Hepatocyte (in vitro differentiated cells): Measurements from ENCODE around the gene ADTRP.

Experiments used
- EZH2 ChIP-seq: fragments of 200-600 bp; sonication (generic); IDR thresholded peaks from 2 replicates; pipeline ENCODE4 v1.6.1; 2016; ENCODE audit warnings: antibody characterized with exemption, mild to moderate bottlenecking, borderline replicate concordance
- TF ChIP-seq, protein P1 (sequence below): fragments of 200-600 bp; sonication (generic); IDR thresholded peaks from 2 replicates; pipeline ENCODE4 v1.5.1; 2016; ENCODE audit warnings: antibody characterized with exemption, mild to moderate bottlenecking; ENCODE audit not compliant: poor library complexity

DNA sequence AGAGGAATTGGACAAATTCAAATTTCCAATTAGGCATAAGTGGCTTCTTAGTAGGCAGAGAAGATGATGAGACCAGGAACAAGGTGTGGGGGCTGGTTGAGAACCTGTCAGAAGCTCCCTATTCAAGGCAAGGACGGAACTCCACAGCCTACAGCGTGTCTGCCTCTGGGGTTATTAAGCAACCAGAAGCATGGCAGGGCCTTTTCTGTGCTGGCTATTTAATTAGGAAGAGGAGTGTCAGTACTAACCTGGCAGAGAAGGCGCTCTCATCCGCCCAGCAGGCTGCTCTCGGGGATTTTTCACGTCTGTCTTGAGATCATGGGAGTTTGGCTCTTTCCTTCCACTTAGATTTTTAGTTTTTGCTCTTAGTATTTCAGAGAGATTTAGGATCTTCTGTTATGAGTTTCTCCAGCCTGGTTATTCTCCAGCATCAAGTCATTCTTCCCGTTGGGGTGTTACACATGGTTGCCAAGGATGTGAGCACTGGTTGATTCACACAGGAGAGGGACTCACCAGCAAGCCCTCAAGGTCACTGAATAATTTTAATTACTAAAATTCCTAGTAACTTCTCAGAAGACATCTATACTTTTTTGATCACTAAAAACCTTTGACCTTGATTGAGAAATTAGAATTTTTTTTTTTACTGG, 23.9 kb downstream of the ADTRP start:
- TF ChIP-seq, protein P1, sequence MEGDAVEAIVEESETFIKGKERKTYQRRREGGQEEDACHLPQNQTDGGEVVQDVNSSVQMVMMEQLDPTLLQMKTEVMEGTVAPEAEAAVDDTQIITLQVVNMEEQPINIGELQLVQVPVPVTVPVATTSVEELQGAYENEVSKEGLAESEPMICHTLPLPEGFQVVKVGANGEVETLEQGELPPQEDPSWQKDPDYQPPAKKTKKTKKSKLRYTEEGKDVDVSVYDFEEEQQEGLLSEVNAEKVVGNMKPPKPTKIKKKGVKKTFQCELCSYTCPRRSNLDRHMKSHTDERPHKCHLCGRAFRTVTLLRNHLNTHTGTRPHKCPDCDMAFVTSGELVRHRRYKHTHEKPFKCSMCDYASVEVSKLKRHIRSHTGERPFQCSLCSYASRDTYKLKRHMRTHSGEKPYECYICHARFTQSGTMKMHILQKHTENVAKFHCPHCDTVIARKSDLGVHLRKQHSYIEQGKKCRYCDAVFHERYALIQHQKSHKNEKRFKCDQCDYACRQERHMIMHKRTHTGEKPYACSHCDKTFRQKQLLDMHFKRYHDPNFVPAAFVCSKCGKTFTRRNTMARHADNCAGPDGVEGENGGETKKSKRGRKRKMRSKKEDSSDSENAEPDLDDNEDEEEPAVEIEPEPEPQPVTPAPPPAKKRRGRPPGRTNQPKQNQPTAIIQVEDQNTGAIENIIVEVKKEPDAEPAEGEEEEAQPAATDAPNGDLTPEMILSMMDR: no peak
- no peak for TF ChIP-seq EZH2
